Germinal center (tissue), 1 donor: Measurements from ENCODE around the gene CCDC198.

Source experiments
- DNase-seq: peaks from one replicate; pipeline ENCODE4 v3.0.0; 2012; ENCODE audit warnings: mixed read lengths, low spot score

The CCDC198 gene

GRCh38 chr14:57464008-57464730 lies 29.5 kb downstream of the CCDC198 start:
- peak; percentile 61 for DNase-seq

DNA sequence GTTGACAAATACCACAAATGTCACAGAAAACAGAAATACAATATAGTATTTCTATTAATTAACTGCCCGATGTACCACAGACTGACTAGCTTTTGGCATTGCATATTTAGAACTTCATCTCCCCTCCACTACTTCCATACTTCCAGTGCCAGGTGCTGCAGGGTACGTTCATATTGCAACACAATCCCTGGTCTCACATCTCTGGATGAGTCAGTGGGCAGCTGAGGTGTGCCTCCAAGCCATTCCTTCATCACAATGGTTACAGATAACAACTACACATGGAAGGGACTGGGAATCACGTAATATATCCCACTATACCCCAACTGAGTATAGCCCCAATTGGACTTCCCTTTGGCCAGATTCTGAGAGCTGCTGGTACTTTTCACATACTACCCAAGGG lies 31.1 kb downstream of the CCDC198 start:
- no peak for DNase-seq

DNA sequence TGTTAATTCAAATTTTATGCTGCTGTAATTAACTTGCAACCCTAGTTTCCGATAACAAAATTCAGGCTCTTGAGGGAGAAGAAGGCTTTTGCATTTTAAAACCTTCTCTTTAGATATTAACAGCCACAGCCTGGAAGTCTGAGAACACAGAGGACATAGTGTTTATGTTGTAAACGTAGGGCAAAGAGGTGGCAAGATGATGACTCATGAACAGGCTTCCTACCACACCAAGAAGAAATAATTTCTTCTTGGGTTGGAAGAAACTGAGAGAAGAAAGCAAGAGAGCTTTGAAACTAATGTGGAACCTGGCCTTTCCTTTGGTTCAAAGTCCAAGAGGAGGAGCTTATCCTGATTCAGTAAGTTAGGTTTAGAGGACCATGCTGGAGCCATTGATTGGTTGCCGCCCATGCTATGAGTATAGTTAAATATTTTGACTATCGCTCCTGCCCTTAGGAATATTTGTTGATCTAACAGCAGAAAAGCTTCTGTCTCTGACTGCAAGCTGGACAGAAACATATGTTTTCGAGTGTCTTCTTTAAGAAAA lies 31.8 kb downstream of the CCDC198 start:
- no peak for DNase-seq

- DNase-seq = no peak
Measured at GRCh38 chr14:57435923-57436322, 57.7 kb downstream of the CCDC198 start.

GRCh38 chr14:57420986-57421385 lies 72.7 kb downstream of the CCDC198 start:
- DNase-seq = no peak

- no peak for DNase-seq
Measured at GRCh38 chr14:57420033-57420432, 73.6 kb downstream of the CCDC198 start.
